ENCODE measurements around the gene HUWE1. TPM values are rescaled to one million over a fixed set of nuclear protein-coding genes. Genes with fewer than 3 reads are reported as not detected.

Gene HUWE1
- total and polyA plus RNA-seq, 2 experiments from 2014 or later: 61.2 to 225 TPM

DNA sequence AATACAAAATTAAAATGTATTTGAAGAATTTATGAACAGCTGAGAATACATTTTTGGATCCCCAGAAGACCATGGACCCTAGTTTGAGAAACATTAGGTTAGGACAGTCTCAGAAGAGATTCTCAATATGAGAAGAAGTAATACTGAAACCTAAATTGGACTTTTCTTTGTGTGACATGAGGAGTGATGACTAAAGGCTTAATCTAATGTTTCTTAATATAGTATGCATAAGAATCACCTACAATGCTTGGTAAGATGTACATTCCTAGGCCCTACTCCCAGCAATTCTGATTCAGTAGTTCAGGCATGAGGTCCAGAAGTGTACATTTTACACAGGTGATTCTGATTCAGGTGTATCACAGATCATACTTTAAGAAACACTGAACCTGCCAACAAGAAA, 31.6 kb upstream of the HUWE1 start (continued):
- TF ChIP-seq, protein P1, sequence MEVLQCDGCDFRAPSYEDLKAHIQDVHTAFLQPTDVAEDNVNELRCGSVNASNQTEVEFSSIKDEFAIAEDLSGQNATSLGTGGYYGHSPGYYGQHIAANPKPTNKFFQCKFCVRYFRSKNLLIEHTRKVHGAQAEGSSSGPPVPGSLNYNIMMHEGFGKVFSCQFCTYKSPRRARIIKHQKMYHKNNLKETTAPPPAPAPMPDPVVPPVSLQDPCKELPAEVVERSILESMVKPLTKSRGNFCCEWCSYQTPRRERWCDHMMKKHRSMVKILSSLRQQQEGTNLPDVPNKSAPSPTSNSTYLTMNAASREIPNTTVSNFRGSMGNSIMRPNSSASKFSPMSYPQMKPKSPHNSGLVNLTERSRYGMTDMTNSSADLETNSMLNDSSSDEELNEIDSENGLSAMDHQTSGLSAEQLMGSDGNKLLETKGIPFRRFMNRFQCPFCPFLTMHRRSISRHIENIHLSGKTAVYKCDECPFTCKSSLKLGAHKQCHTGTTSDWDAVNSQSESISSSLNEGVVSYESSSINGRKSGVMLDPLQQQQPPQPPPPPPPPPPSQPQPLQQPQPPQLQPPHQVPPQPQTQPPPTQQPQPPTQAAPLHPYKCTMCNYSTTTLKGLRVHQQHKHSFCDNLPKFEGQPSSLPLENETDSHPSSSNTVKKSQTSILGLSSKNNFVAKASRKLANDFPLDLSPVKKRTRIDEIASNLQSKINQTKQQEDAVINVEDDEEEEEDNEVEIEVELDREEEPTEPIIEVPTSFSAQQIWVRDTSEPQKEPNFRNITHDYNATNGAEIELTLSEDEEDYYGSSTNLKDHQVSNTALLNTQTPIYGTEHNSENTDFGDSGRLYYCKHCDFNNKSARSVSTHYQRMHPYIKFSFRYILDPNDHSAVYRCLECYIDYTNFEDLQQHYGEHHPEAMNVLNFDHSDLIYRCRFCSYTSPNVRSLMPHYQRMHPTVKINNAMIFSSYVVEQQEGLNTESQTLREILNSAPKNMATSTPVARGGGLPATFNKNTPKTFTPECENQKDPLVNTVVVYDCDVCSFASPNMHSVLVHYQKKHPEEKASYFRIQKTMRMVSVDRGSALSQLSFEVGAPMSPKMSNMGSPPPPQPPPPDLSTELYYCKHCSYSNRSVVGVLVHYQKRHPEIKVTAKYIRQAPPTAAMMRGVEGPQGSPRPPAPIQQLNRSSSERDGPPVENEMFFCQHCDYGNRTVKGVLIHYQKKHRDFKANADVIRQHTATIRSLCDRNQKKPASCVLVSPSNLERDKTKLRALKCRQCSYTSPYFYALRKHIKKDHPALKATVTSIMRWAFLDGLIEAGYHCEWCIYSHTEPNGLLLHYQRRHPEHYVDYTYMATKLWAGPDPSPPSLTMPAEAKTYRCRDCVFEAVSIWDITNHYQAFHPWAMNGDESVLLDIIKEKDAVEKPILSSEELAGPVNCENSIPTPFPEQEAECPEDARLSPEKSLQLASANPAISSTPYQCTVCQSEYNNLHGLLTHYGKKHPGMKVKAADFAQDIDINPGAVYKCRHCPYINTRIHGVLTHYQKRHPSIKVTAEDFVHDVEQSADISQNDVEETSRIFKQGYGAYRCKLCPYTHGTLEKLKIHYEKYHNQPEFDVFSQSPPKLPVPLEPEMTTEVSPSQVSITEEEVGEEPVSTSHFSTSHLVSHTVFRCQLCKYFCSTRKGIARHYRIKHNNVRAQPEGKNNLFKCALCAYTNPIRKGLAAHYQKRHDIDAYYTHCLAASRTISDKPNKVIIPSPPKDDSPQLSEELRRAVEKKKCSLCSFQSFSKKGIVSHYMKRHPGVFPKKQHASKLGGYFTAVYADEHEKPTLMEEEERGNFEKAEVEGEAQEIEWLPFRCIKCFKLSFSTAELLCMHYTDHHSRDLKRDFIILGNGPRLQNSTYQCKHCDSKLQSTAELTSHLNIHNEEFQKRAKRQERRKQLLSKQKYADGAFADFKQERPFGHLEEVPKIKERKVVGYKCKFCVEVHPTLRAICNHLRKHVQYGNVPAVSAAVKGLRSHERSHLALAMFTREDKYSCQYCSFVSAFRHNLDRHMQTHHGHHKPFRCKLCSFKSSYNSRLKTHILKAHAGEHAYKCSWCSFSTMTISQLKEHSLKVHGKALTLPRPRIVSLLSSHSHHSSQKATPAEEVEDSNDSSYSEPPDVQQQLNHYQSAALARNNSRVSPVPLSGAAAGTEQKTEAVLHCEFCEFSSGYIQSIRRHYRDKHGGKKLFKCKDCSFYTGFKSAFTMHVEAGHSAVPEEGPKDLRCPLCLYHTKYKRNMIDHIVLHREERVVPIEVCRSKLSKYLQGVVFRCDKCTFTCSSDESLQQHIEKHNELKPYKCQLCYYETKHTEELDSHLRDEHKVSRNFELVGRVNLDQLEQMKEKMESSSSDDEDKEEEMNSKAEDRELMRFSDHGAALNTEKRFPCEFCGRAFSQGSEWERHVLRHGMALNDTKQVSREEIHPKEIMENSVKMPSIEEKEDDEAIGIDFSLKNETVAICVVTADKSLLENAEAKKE (CRISPR knock-in tag; IDR thresholded peaks at IDR 0.05): no peak
- TF ChIP-seq NANOG (IDR thresholded peaks at IDR 0.05; ENCODE audit: borderline replicate concordance) (no peak), EZH2phosphoT487 (IDR thresholded peaks at IDR 0.05; ENCODE audit: unreplicated experiment) (no peak), JUNB (IDR thresholded peaks at IDR 0.05; ENCODE audit: unreplicated experiment) (no peak), ZNF331 (CRISPR knock-in tag; IDR thresholded peaks at IDR 0.05; ENCODE audit: low read depth) (no peak)
- TF ChIP-seq, protein P2, sequence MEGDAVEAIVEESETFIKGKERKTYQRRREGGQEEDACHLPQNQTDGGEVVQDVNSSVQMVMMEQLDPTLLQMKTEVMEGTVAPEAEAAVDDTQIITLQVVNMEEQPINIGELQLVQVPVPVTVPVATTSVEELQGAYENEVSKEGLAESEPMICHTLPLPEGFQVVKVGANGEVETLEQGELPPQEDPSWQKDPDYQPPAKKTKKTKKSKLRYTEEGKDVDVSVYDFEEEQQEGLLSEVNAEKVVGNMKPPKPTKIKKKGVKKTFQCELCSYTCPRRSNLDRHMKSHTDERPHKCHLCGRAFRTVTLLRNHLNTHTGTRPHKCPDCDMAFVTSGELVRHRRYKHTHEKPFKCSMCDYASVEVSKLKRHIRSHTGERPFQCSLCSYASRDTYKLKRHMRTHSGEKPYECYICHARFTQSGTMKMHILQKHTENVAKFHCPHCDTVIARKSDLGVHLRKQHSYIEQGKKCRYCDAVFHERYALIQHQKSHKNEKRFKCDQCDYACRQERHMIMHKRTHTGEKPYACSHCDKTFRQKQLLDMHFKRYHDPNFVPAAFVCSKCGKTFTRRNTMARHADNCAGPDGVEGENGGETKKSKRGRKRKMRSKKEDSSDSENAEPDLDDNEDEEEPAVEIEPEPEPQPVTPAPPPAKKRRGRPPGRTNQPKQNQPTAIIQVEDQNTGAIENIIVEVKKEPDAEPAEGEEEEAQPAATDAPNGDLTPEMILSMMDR (conservative IDR thresholded peaks at IDR 0.05; ENCODE audit: low read depth in 2 of 2): no peak

DNA sequence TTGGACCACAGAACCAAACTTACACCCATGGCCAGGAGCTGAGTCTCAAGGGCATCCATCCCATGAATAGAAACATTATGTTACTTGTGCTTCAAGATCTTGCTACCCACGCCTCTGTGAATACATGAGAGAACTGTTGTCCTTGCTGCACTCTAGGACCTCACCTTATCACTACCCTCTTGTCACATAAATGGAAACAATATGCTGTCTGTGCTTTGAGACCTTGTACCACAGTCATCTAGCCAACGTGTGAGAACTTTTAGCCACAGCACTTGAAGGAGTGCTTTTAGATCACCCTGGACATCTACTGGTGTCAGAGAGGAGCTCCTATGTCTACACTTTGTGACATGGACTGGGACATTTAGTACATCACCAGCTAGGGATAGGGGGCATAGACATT, 30.7 kb upstream of the HUWE1 start:
- Mint-ChIP-seq H3K9me3 (0 out of 3 replicates have a peak, but pooled peaks cover 2% of the 10 kb centered on the region), H3K4me3 (no peak overlapping the region), H3K4me1 (peaks cover 20% of the 10 kb centered on the region), H3K27ac (no peak overlapping the region), H3K27me3 (ENCODE audit: insufficient read depth, low read depth, poor library complexity) (peaks cover 3% of the 10 kb centered on the region), H3K36me3 (ENCODE audit: low read depth) (no peaks in the 10 kb centered on the region)
- H3F3A ChIP-seq (replicated peaks; ENCODE audit: low read depth): no peaks in the 10 kb centered on the region
- no peaks in the 10 kb centered on the region for H3K9me2 ChIP-seq (ENCODE audit: insufficient read depth)
- no peak overlapping the region for H2AFZ ChIP-seq
- no peaks in the 10 kb centered on the region for H3K36me3 ChIP-seq (ENCODE audit: insufficient read depth)
- no peaks in the 10 kb centered on the region for H3K4me1 ChIP-seq (ENCODE audit: insufficient read depth)
- DNase-seq (ENCODE audit: low spot score): no peak
- no peak for ATAC-seq
- H3K27ac ChIP-seq (ENCODE audit: low read depth): no peak overlapping the region
- H3K79me2 ChIP-seq (replicated peaks; ENCODE audit: insufficient read depth): no peaks in the 10 kb centered on the region
- no peak overlapping the region for H3K4me3 ChIP-seq
- no peaks in the 10 kb centered on the region for H4K20me1 ChIP-seq (replicated peaks; ENCODE audit: insufficient read depth)
- H3K27me3 ChIP-seq (ENCODE audit: insufficient read depth): no peaks in the 10 kb centered on the region
- no peak overlapping the region for H3K4me2 ChIP-seq
- TF ChIP-seq STAT1 (IDR thresholded peaks at IDR 0.05; ENCODE audit: unreplicated experiment) (no peak), EZH2phosphoT487 (IDR thresholded peaks at IDR 0.05; ENCODE audit: unreplicated experiment) (no peak), JUNB (IDR thresholded peaks at IDR 0.05; ENCODE audit: unreplicated experiment) (no peak), ZNF331 (CRISPR knock-in tag; IDR thresholded peaks at IDR 0.05; ENCODE audit: low read depth) (no peak), NANOG (IDR thresholded peaks at IDR 0.05; ENCODE audit: borderline replicate concordance) (no peak)
- TF ChIP-seq, protein P1 (CRISPR knock-in tag; IDR thresholded peaks at IDR 0.05): no peak

Data from GM23338 (cell line).